ENCODE data around the gene KHNYN.
"Not testable (repeated sequence)": the region's sequence is repeated elsewhere in the genome, so short reads cannot be mapped to it uniquely, and the experiment has no call there.

Gene KHNYN

DNA sequence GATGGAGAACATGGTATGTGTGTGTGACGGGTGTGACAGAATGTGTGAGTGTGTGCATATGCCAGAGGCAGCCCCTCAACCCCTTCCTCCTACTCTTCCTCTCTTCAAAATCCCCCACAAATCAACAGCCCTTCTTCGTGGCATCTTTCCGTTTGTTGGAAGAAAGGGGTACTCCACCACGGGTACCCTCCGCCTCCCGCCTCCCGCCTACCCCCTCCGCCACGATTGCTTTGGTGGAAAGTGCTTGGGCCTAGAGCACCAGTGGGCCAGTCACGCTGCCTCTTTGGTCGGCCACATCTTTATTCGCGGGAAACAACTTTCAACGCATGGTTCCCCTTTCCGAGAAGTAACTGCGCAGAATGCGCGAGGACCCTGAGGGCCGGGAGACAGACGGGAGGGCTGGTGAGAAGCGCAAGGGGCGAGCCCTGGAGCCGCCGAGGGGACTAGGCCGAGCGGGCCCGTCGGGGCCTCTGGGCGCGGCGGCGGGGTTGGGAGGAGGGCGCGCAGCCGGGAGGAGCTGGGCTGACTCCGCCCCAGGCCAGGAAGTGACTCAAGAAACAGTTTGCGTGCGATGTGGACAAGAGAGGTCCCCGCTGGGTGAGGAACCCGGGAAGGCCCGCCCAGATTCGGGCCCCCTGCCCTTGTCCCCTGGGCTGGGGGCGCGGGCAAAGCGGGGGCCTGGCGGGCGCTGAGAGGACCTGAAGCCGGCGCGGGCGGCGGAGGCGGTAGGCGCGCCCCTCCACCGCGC lies at the start of gene KHNYN, which contains the start of gene CBLN3:
TSS of gene KHNYN (plus strand) at position 560 of the 748 bp plus-strand sequence. CDS start 777 bp downstream, outside the sequence.
TSS of gene CBLN3 (minus strand) at position 274 of the 748 bp plus-strand sequence. CDS start 614 bp downstream, outside the sequence.
- peak; percentile 84 for DNase-seq

- no peak for DNase-seq
Measured at GRCh38 chr14:24381363-24382063, 48.2 kb upstream of the KHNYN start.

DNA sequence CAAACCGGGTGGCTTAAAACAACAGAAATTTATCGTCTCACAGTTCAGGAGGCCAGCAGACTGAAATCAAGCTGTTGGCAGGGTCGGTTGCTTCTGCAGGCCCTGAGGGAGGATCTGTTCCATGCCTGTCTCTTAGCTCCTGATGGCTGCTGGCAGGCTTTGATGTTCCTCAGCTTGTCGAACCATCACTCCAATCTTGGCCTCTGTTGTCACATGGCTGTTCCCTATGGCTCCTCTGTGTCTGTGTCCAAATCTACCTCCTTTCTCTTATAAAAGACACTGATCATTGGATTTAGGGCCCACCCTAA lies 47.7 kb upstream of the KHNYN start:
- no peak for DNase-seq

GRCh38 chr14:24384169-24384568 lies 45.6 kb upstream of the KHNYN start:
- DNase-seq, result no peak

DNA sequence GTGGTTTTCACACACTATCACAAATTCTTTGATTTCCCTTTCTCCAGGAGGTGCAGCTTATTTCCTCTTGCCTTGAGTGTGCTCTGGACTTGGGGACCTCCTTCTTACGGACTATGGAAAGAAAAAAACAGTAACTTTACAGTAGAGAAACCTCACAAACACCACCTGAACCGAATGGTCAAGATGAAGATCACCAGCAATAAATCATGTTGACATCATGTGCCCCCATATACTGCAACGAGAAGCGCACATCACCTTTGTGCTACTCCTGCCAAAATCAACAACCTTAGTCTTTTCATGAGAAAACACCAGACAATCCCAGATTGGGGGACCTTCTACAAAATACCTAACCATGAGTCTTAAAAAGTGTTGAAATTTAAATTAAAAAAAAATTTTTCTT lies 44.2 kb upstream of the KHNYN start:
- no peak for DNase-seq

GRCh38 chr14:24387009-24387345 lies 42.8 kb upstream of the KHNYN start:
- no peak for DNase-seq

DNA sequence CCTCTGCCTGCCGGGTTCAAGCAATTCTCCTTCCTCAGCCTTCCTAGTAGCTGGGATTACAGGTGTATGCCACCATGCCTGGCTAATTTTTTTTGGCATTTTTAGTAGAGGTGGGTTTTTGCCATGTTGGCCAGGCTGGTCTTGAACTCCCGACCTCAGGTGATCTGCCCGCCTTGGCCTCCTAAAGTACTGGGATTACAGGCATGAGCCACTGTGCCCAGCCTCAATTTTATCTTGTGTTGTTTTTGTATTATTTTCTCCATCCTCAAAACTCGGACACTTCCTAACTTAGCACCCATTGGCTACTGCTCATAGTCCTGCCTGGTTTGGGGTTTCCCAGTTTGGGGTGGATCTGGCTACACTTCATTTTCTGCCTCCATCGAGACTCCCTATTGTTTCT lies 42.2 kb upstream of the KHNYN start:
- not testable (repeated sequence) for DNase-seq

DNA sequence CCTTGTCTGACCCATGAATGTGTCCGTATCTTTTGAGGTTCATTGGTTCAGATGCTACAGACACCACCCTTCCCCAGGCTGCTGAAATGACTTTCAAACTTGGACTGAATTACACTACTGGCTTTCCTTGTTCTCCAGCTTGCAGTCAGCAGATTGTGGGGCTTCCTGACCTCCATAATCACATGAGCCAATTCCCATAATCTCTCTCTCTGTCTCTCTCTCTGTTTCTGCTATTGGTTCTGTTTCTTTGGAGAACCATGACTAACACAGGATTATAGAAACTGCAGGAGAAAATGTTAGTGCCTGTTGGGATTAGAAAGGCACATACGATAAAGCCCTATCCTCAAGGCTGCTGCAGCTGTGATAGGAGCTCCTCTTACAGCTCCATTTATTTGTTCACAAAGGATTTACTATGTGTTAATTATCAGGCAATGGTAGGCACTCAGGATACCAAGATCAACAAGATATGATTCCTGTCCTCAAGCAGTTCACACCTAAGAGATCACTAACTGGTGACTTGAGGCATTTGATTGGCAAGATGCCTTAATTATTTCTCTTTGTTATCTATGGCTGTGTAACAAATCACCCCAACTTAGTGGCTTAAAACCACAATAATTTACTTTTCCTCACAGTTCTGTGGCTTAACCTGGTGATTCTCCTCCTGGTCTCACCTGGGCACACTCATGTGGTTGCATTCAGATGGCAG lies 41.1 kb upstream of the KHNYN start:
- DNase-seq, result no peak

- no peak for DNase-seq
Measured at GRCh38 chr14:24389226-24389848, 40.4 kb upstream of the KHNYN start.

DNA sequence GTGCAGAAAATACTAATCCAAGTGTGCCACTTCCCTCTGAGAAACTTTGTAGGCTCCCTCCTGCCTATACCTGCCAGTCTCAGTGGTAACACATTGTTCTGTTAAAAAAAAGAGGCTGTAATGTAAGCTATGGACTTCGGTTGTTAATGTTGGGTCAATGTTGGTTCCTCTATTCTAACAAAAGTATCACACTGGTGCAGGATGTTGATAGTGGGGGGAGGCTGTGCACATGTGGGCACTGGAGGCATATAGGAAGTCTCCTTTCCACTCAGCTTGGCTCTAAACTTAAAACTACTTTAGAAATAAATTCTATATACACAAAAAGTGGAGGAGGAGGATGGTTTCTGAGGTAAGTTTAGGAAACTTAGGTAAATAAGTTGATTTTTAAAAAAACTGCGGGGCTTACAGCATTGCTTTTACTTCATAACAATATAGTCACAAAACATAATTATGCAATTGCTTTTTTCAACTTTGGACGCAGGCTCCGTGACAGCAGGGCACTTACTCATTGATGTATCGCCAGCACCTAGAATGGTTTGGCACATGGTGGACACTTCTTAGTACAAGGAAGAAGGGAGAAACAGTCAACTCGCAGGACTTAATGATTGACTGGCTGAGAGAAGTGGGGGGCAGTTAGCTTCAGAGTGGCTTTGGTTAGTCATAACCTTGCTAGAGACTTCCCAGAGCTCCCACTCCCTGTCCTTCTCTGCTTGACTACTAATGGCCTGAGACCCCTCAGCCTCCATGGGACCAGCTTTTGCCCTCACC lies 38.9 kb upstream of the KHNYN start:
- no peak for DNase-seq

- no peak for DNase-seq
Measured at GRCh38 chr14:24392325-24393091, 37.2 kb upstream of the KHNYN start.

- no peak for DNase-seq
Measured at GRCh38 chr14:24394275-24394674, 35.5 kb upstream of the KHNYN start.

DNA sequence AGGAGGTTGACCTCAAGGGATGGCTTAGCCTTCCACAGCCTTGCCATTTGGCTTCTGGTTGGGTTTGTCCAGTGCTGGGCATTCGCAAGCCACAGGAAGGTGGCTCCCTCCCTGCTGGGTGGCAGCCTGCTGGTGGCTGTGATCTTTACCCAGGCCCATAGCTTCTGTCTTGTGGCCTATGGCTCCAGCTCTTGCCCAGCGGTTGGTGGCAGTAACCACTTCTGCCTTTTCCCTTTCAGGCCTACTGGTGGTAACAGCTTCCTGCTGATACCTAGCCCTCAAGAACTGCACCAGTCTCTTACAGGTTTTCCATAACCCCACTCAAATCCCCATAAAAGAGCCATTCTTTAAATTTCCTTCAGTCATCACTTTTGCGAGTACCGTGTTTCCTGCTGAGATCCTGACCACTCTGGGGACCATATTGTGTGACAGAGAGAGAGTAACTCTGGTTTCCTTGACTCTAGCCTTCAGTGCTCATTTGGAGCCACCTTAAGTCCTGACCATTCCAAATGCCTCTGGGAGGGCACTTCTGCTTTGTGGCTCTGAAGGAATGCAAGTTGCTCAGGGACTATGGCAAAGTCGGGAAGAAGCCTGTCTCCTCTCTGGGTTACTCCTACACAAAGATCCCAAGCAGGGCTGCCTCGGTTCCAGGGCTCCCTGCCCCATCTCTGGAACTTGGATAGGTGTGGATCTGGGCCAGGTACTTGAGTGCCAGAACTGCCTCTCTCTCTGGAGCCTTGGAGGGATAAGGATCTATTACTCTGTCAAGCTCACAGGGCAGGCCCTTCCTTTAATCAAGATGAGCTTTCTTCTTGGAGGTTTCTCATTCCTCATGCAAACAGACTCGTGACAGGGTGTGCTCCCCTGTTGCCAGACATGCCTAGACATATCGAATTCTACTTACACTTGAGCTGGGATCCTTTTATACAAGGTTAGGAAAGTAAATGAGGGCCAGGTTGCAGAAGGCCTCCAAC lies 33.9 kb upstream of the KHNYN start:
- DNase-seq, result no peak

DNA sequence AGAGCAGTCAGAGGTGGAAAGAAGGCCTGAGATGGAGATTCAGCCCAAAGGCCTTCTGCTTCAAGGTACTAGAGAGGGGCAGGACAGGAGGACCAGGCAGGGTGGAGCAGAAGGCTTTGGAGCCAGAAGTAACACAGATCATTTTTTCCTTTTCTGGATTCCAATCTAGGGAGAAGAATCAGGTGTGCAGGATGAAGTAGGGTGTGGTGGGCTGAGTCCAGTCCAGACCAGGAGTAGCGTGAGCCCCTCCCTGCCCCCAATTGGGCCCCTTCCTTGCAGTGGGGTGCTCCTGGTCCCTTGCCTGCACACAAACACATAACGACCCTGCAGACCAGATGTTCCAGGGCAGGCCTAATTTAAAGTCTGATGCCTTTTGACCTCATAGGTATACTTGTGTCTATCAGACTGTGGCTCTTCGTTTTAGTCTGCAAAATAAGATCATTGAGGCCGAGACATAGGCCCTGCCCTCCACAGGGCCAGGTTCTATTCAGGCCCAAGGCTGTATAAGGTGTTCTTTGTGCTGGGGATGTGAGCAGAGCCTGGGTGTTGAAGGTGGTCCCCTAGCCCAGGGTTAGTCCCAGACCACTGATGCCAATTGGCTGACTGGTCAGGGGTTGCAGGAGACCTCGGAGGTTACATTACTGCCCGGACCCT lies 32.0 kb upstream of the KHNYN start:
- no peak for DNase-seq

DNA sequence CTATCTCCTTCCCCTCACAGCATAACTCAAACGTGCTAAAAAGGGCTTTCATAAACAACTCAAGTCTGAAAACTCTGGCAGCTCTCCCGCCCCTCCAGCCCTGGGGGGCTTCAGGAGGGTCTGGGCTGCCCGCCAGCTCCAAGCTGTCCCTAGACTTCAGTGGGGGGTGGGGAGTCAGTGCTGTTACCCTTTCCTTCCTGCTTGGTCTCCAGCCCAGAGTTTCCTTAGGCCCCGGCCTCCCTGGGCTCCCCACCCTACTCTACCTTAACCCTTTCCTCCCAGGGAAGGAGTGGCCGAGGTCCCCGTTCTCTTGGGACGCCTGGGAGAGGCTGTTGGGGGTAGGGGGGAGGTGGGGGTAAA lies 31.5 kb upstream of the KHNYN start:
- no peak for DNase-seq

- peak; percentile 14 for DNase-seq
Measured at GRCh38 chr14:24398653-24399446, 30.9 kb upstream of the KHNYN start, which contains the start of gene NYNRIN. TSS of gene NYNRIN (plus strand) at chr14:24399003. CDS start at chr14:24399247, 244 bp downstream.

DNA sequence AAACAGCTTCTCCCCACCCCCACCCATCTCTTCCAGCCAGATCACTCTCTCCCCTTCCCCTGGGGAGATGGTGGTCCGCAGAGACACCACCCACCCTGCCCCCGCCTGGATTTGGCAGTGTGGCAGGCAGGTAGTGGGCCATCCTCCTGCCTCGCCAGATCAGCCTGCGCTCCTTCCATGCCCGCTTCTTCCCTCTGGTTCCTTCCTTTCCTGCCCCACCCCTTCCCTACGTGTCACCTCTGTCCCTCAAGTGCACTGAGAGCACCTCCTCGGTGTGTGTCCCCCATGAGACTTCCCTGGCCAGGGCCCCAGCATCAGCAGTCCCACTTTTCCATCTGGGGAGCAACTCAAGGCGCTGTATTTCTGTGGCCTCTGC lies 30.3 kb upstream of the KHNYN start:
- DNase-seq, result no peak

DNA sequence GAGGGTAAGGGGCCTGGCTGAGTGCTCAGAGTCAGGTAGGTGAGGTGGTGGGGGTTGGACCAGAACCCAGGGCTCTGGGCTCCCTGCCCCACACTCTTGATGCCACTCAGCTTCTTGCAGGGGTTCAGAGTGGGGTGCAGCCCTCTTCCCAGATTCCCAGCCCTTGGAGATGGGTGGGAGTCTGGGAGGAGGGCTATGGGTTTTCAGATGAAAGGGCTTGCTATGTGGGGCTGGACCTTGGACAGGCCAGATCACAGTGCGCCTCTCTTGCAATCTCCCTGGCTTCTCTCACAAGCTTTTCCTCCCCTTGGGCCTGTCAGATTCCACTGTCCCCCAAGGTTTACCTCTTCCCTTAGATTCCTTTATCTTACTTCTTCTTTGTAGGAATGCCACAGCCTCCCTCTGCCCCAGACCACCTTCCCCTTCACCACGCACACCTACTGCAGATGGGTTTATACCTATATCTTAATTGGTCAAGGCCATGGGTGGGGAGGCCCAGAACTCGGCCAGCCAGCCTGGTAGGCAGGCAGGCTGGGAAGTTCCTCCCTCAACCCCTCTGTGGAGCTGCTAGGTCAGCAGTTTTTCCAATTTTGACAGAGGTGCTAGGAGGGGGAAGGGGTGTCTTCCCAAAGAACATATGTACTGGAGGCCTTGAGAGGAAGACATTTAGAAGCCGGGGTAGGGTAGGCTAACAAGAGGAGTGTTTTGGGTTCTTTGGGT lies 29.6 kb upstream of the KHNYN start:
- DNase-seq, result no peak
